Measurements from ENCODE around the gene UCP1.
"Not testable (repeated sequence)": the region's sequence is repeated elsewhere in the genome, so short reads cannot be mapped to it uniquely, and the experiment has no call there.

Gene UCP1

DNA sequence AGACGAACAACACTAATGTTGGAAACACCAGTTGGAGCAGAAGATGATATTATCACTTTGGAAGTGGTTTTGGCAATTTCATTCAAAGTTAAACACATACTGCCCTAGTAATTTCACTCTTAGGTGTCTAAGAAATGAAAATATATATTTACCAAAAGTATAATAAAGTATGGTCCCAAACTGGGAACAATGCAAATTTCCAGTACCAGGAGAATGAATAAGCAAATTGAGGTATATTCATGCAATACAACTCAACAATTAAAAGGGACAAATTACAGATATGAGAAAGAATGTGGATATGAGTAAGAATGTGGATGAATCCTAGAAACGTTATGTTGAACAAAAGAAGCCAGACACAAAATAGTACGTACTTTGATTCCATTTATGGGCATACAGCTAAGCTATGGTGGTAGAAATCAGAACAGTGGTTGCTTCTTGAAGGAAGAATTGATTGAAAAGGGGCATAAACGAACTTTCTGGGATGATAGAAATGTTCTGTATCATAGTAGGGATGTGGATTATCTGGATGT, 34.7 kb downstream of the UCP1 start:
- DNase-seq (ENCODE audit: low read depth, low spot score), result peak; percentile 35

DNA sequence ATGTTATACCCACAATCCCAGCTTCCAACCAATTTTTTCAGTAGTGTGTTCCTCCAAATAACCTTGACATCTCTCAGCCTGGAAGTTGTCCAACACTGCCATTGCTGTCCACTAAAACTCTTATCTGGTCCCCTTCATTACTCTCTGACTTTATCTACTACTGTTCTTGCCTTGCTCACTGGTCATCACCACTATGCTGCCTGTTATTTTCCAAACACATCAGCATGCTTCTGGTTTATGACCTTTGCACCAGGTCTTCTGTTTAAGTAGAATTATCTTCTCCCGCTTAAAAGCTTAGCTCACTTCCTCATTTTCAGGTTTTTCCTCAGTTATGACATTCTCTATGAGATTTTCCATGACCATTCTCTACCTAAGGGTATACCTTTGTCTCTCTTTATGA, 39.3 kb downstream of the UCP1 start:
- no peak for DNase-seq (ENCODE audit: low read depth, low spot score)

DNA sequence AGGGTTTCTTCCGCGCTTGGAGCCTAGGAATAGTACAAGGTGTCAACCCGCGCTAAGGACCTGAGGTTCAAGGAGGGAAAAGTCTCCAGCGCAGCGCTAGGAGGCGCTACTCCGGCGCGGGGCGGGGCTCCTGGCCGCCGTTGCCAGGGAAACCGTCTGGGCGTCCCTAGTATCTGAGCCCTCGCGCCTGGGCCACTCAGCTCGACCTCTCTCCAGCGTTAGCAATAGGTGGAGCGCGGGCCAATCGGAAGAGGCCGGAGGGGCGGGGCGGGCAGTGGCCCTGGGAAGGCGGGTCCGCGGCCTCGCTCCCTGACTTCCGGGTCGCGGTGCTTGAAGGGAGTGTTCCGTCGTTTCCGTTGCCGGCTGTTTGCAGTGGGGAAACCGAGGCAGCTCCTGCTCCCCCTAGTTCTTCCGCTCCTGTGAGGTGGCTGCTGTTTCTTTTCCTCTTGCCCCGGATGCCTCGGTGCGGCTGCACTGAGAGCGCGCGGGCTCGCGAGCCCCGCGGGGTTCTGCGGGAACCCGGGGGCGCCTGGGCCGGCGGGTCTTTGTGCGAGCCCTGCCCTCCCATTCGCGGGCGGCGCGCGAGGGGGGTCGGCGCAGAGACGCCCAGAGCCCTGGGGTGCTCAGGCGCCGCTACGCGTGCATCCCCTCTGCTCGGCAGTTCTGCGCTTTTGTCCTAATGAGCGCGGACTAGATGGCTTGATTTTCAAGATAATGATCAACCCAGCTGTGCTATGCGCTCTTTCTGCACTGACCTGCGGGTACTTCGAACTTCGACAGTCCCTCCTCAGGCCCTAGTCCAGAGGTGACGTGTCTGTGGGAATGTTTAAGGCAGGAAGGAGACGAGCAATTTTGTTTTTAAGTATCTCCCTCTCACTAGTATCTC, 44.7 kb downstream of the UCP1 start, which contains the start of gene ELMOD2:
TSS of gene ELMOD2 (plus strand) at position 312 of the 886 bp plus-strand sequence. CDS start 1,261 bp downstream, outside the sequence.
- DNase-seq (ENCODE audit: low read depth, low spot score), result peak; percentile 99

DNA sequence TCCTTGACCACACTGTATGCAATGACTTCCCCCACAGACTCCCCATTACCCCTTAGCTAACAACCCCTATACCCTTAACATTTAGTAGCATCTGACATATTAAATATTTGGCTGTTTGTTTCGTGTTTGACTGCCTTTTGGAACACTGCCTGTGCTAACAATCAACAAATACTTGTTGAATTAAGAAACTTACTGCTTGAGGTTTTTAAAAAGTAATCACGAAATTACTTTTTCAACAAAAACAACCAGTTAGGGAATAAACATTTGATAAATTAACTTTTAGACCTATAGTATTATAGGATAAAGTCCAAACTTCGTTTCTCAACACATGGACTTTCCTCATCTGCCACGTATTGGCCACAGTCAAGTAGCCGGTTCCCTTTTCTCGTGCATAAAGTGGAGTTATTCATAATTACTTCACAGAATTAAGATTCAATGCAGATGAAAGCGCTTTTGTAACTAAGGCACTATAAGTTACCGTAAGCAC, 45.3 kb downstream of the UCP1 start:
- DNase-seq (ENCODE audit: low read depth, low spot score), result no peak

DNA sequence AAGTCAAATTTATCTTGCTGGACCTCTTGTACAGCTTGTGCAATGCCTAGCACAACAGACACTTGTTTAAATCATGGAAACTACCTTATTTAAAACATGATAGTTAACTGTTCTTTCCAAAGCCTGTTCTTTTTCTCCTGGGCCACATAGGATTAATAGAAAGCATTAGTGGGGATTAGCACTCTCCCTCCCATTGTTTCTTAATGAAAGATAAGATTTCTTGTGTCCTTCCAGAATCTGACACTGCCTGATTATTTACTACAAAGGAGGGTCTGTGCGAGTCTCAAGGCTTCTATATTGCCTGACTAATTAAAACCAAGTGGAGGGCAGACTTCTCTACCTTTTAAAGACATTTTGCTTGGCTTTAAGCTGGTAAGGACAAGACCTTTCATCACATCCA, 53.3 kb downstream of the UCP1 start:
- DNase-seq (ENCODE audit: low read depth, low spot score), result no peak

DNA sequence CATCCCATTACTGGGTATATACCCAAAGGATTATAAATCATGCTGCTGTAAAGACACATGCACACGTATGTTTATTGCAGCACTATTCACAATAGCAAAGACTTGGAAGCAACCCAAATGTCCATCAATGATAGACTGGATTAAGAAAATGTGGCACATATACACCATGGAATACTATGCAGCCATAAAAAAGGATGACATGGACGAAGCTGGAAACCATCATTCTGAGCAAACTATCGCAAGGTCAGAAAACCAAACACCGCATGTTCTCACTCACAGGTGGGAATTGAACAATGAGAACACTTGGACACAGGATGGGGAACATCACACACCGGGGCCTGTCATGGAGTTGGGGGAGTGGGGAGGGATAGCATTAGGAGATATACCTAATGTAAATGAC, 55.0 kb downstream of the UCP1 start:
- DNase-seq (ENCODE audit: low read depth, low spot score), result not testable (repeated sequence)
